GM04504 (cell line): ENCODE measurements around the gene FOXF1.

Experiments used
- DNase-seq: peaks from one replicate; pipeline ENCODE4 v3.0.0-alpha.2; 2012; ENCODE audit warnings: low read depth

The FOXF1 gene

DNA sequence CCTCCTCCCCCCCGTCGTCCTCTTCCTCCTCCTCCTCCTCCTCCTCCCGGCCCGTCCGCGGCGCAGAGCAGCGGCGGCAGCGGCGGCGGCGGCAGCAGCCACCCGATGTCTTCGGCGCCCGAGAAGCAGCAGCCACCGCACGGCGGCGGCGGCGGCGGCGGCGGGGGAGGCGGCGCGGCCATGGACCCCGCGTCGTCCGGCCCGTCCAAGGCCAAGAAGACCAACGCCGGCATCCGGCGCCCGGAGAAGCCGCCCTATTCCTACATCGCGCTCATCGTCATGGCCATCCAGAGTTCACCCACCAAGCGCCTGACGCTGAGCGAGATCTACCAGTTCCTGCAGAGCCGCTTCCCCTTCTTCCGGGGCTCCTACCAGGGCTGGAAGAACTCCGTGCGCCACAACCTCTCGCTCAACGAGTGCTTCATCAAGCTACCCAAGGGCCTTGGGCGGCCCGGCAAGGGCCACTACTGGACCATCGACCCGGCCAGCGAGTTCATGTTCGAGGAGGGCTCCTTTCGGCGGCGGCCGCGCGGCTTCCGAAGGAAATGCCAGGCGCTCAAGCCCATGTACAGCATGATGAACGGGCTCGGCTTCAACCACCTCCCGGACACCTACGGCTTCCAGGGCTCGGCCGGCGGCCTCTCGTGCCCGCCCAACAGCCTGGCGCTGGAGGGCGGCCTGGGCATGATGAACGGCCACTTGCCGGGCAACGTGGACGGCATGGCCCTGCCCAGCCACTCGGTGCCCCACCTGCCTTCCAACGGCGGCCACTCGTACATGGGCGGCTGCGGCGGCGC, at the start of gene FOXF1:
Gene FOXF1, plus strand, starts transcription at position 63 of the 797 bp plus-strand sequence. Its CDS starts 43 bp downstream, at position 106.
- DNase-seq = no peak

DNA sequence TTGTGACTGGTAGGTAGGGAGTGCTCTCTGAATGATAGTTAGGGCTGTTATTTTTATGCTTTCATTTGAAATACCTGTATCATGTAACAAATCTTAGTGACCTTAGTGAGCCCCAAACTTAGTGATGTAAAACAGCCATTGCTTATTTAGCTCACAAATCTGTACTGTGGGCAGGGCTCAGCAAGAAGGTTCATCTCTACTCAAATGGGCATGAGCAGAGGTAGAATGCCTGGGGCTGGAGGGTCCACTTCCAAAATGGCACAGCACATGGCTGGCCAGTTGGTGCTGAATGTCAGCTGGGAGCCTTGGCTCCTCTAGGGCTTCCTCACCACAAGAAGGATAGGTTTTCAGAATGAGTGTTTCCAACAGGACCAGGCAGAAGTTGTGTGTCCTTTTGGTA, 49.3 kb upstream of the FOXF1 start:
- DNase-seq = no peak

DNA sequence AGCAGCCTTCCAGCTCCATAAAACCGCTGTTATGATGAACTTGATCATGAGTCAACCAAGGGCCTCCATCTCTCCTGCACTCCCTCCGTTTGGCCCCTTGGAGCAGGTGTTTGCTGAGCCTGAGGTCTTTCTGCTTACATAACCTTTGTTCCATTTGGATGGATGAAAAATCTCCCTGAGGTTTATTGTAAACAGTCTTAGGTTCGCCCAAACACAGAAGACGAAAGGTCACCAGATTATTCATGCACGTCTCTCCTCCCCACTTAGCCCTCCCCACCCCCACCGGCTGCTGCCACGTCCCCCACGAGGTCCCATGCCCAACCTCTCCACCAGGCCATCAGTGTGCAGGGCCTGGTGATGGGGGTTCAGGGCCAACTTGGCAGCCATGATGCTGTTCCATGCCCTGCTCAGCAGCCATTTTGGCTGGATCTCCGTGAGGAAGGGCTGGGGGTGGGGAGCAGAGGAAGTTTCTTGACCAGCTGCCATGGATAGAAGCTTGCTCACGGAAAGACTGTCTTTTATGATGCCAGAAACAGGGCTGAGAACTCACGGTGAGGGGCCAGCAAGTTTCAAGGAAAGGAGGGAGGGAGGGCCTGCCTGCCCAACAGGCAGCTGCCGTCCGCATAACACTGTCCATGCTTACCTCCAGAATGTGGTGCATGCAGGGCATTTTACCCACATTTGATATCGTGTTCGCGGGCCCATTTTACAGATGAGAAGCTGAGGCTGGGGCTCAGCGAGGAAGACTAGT, 47.8 kb upstream of the FOXF1 start:
- DNase-seq = no peak

GRCh38 chr16:86464044-86464443, 46.3 kb upstream of the FOXF1 start:
- DNase-seq = no peak

GRCh38 chr16:86465434-86465833, 44.9 kb upstream of the FOXF1 start:
- DNase-seq = no peak

GRCh38 chr16:86466696-86467406, 43.5 kb upstream of the FOXF1 start:
- DNase-seq = no peak

- DNase-seq = no peak
Measured at GRCh38 chr16:86467490-86467889, 42.8 kb upstream of the FOXF1 start.

GRCh38 chr16:86470964-86471363, 39.4 kb upstream of the FOXF1 start:
- DNase-seq = no peak

- no peak for DNase-seq
Measured at GRCh38 chr16:86471896-86472295, 38.4 kb upstream of the FOXF1 start.

DNA sequence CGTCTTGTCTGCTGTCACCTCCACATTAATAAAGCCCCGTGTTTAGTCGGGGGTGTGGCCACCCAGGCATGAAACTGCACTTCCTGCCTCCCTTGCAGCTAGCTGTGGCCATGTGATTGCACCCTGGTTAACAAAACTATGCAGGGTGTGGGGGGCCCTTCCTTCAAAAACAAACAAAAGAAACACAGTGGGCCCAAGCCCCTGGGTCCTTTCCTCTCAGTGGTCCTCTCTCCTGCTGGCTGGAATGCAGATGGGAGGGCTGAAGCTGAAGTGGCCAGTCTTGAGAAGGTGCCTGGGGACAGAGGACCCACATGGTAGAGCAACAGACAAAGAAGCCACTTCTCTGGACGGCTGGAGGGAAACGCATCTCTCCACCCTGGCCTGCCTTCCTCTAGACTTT, 38.0 kb upstream of the FOXF1 start:
- no peak for DNase-seq

GRCh38 chr16:86476956-86477534, 33.3 kb upstream of the FOXF1 start:
- no peak for DNase-seq

DNA sequence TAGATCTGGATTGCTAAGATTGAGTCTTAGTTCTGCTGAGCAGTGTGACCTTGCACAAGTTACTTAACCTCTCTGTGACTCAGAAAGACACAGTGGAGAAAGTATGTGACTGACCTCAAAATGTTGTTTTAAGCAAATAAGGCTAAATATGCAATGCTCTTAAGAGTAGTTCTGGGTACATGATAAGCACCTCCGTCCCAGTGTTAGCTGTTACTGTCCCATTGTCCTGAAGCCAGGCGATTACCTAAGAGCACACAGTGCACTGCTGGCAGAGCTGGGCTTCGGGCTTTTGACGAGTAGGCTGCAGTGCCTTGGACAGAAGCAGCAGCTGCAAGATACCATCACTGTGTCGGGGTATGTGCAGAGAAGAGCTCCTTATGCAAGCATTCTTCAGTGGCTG, 32.7 kb upstream of the FOXF1 start:
- no peak for DNase-seq

GRCh38 chr16:86478779-86479178, 31.5 kb upstream of the FOXF1 start:
- DNase-seq = no peak

DNA sequence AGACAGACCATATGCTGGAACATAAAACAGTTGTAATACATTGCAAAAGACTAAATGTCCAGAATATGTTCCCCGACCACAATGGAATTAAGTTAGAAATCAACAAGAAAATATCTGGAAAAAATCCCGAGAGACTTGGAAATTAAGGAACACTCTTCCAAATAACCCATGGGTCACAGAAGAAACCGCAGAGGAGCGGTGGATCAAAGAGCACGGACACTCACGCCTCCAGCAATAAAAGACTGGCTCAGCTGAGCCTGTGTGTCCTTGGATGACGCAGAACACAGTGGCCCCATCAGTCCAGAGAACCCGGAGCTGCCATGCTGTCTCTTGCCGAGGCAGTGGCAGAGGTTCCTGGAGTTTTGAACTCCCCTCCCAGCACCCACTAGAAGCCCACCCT, 30.9 kb upstream of the FOXF1 start:
- no peak for DNase-seq

DNA sequence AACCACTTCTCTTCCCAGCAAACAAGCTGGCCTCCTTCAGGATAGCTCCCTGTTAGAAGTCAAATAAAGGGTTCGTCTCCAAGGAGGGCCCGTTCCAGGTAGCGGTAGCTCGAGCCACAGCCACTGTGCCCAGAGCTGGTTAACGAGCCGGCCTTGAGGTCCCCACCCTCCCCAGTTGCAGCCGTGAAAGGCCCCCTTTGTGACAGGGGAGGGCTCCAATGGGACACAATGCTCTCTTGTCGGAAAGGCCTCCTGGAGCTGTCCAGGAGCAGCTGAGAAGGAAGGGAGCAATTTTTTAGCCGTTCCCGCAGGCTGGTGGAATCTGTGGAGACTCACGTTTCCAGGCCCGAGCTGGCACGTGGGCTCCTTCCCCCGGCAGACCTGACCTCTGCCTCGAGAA, 29.9 kb upstream of the FOXF1 start:
- DNase-seq = no peak

GRCh38 chr16:86481607-86482006, 28.7 kb upstream of the FOXF1 start:
- no peak for DNase-seq

- DNase-seq = no peak
Measured at GRCh38 chr16:86484240-86484639, 26.1 kb upstream of the FOXF1 start.

DNA sequence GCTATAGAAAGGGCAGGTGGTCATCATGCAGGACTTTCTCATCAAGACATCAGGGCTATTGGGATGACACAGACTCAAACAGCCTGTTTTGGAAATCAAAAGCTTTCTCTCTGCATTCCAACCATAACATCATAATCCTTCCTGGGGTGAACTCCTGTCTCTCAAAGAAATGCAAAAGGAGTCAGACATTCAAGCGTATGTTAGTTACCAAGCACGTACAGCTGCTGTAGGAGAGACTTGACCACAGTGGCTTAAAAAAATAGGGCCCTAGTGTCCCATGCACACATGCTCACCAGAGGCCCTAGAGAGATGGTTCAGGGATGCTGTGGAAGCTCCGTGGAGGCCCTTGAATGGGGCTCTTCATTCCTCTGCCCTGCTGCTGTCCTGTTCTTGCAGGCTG, 24.6 kb upstream of the FOXF1 start:
- no peak for DNase-seq

- peak; percentile 38 for DNase-seq
Measured at GRCh38 chr16:86490859-86491639, 19.3 kb upstream of the FOXF1 start.

- no peak for DNase-seq
Measured at GRCh38 chr16:86491640-86492023, 18.7 kb upstream of the FOXF1 start.

- no peak for DNase-seq
Measured at GRCh38 chr16:86492267-86492960, 17.9 kb upstream of the FOXF1 start.
